Kidney (tissue), 14 donors: ENCODE measurements around the gene CHST2. TPM values are rescaled to one million over a fixed set of nuclear protein-coding genes. Genes with fewer than 3 reads are reported as not detected.

Experiments used
- DNase-seq, 5 donors: peaks; one replicate each; pipeline ENCODE4 v3.0.0-alpha.2; 2013 to 2020
- FAIRE-seq: peaks from 2 replicates; lab custom pipeline; 2012; peaks lifted over from hg19 to GRCh38; lab: Jason Lieb, UNC
- H3K27ac ChIP-seq, 2 donors: one replicate each; pipeline ENCODE4 v1.7.0; 2013; ENCODE audit warnings: low read depth in 2 of 2, low read length in 2 of 2, inconsistent platforms in 1 of 2
- H3K27me3 ChIP-seq: one replicate; pipeline ENCODE4 v1.7.1; 2013; ENCODE audit warnings: low read length, inconsistent platforms; ENCODE audit not compliant: control insufficient read depth, insufficient read depth
- H3K36me3 ChIP-seq, 3 donors: one replicate each; pipeline versions ENCODE4 v1.7.0 to v1.7.1; 2013; ENCODE audit warnings: low read length in 3 of 3, control low read depth in 1 of 3, inconsistent platforms in 1 of 3; ENCODE audit not compliant: insufficient read depth in 3 of 3, control insufficient read depth in 2 of 3
- H3K4me1 ChIP-seq, 3 donors: one replicate each; pipeline versions ENCODE4 v1.7.0 to v1.7.1; 2013; ENCODE audit warnings: low read length in 3 of 3, inconsistent platforms in 1 of 3, low read depth in 1 of 3; ENCODE audit not compliant: control insufficient read depth in 2 of 3, insufficient read depth in 2 of 3
- H3K4me3 ChIP-seq, 3 donors: one replicate each; pipeline versions ENCODE4 v1.7.0 to v1.8.1; 2013; ENCODE audit warnings: low read length in 3 of 3, control low read depth in 1 of 3, inconsistent platforms in 1 of 3
- H3K9ac ChIP-seq, 3 donors: one replicate each; pipeline versions ENCODE4 v1.7.0 to v1.7.1; 2013; ENCODE audit warnings: low read length in 3 of 3, control low read depth in 1 of 3, inconsistent platforms in 1 of 3
- H3K9me3 ChIP-seq, 3 donors: one replicate each; pipeline versions ENCODE4 v1.7.0 to v1.7.1; 2013; ENCODE audit warnings: low read length in 3 of 3, control low read depth in 1 of 3, inconsistent platforms in 1 of 3; ENCODE audit not compliant: control insufficient read depth in 2 of 3, insufficient read depth in 1 of 3
- CTCF ChIP-seq: IDR thresholded peaks from 3 replicates; pipeline ENCODE4 v1.5.1; 2012; ENCODE audit warnings: mild to moderate bottlenecking, moderate library complexity, borderline replicate concordance; ENCODE audit not compliant: insufficient read depth; ENCODE audit errors: extremely low read depth
- intact Hi-C: fragments of 100-400 bp; cut with DNase I; formaldehyde crosslinking; loops from one replicate; pipeline ENCODE4 v1.11.1; 2022
- polyA plus RNA-seq: library from polyadenylated mRNA; stranded (reverse); fragments of 350-450 nt; fragmentation: Illumina TruSeq; extraction: RNeasy Lipid Tissue Mini Kit (QIAGEN cat#74804); gene quantifications from one replicate; pipeline ENCODE4 v1.2.3, GENCODE V29; 2014; ENCODE audit warnings: low read depth, low replicate concordance; ENCODE audit not compliant: insufficient read depth
- total RNA-seq: library from RNA; stranded (reverse); fragmentation: NEBNext Ultra II Directional; extraction: Animal tissue kit (Norgen Biotek cat#: 25700); gene quantifications from one replicate; pipeline ENCODE4 v1.2.1, GENCODE V29; 2021
- donor health status: control.
- donor health status: control.
- donor health status: control.
- donor health status: control.
- donor health status: control.
- donor health status: DM: yes; HTN: yes; CAD: no.
- donor health status: Normal renal cell carcinoma (clear cell type).

Gene CHST2
- total and polyA plus RNA-seq, 2 donors from 2014 or later = 4.4 to 6.0 TPM

- TF ChIP-seq CTCF = no peak
- Histone ChIP-seq H3K27ac (no peak overlapping the region), H3K27me3 (no peaks in the 10 kb centered on the region), H3K4me3 (no peak overlapping the region), H3K4me1 (no peaks in the 10 kb centered on the region), H3K9me3 (peaks cover 0 to 2% (median 0%) of the 10 kb centered on the region in 3 donors), H3K9ac (no peak overlapping the region), H3K36me3 (no peaks in the 10 kb centered on the region)
- no peak for FAIRE-seq
- intact Hi-C loops = no loop called here
- DNase-seq = no peak
Observed at GRCh38 chr3:143099690-143100089, 19.9 kb upstream of the CHST2 start.

GRCh38 chr3:143100451-143100850 lies 19.1 kb upstream of the CHST2 start:
- Histone ChIP-seq H3K9me3 (peaks cover 0 to 10% (median 3%) of the 10 kb centered on the region in 3 donors), H3K9ac (no peak overlapping the region), H3K27ac (no peak overlapping the region), H3K36me3 (no peaks in the 10 kb centered on the region), H3K4me3 (no peak overlapping the region), H3K4me1 (no peaks in the 10 kb centered on the region), H3K27me3 (no peaks in the 10 kb centered on the region)
- FAIRE-seq = no peak
- intact Hi-C loops = no loop called here
- no peak for TF ChIP-seq CTCF
- no peak for DNase-seq

- no peaks in the 10 kb centered on the region for H3K4me1 ChIP-seq
- TF ChIP-seq CTCF = no peak
- H3K27me3 ChIP-seq = no peaks in the 10 kb centered on the region
- intact Hi-C loops = no loop called here
- H3K36me3 ChIP-seq = no peaks in the 10 kb centered on the region
- FAIRE-seq = no peak
- H3K4me3 ChIP-seq = no peak overlapping the region
- H3K9ac ChIP-seq = no peak overlapping the region
- no peak overlapping the region for H3K27ac ChIP-seq
- H3K9me3 ChIP-seq = peaks cover 0 to 15% (median 5%) of the 10 kb centered on the region in 3 donors
- DNase-seq = no peak
Observed at GRCh38 chr3:143101792-143102381, 17.7 kb upstream of the CHST2 start.

- Histone ChIP-seq H3K27me3 (no peaks in the 10 kb centered on the region), H3K9ac (no peak overlapping the region), H3K27ac (no peak overlapping the region), H3K36me3 (no peaks in the 10 kb centered on the region), H3K4me1 (no peaks in the 10 kb centered on the region), H3K9me3 (peaks cover 0 to 15% (median 5%) of the 10 kb centered on the region in 3 donors), H3K4me3 (no peak overlapping the region)
- DNase-seq (no peak), FAIRE-seq (no peak)
- intact Hi-C loops = no loop called here
- TF ChIP-seq CTCF = no peak
Observed at GRCh38 chr3:143103652-143104051, 15.9 kb upstream of the CHST2 start.
